ENCODE measurements around the gene FOXK2. TPM values are rescaled to one million over a fixed set of nuclear protein-coding genes. Genes with fewer than 3 reads are reported as not detected.
A peak's percentile ranks its signal among the peaks of the same experiment; 100 is the strongest.
"Not testable (repeated sequence)": the region's sequence is repeated elsewhere in the genome, so short reads cannot be mapped to it uniquely, and the experiment has no call there.

Gene FOXK2
- total RNA-seq, 1 donor: 16.1 TPM

- Histone ChIP-seq H3K4me3 (ENCODE audit: low read length) (no peak overlapping the region), H3K9me3 (ENCODE audit: low read depth, low read length) (no peaks in the 10 kb centered on the region), H3K4me1 (ENCODE audit: insufficient read depth, low read length) (peaks cover 5% of the 10 kb centered on the region), H3K27me3 (ENCODE audit: insufficient read depth, low read length) (no peaks in the 10 kb centered on the region)
These were observed 63.2 kb downstream of the FOXK2 start for GRCh38 chr17:82582709-82583108.

- Histone ChIP-seq H3K27me3 (ENCODE audit: insufficient read depth, low read length) (no peaks in the 10 kb centered on the region), H3K4me1 (ENCODE audit: insufficient read depth, low read length) (peaks cover 5% of the 10 kb centered on the region), H3K9me3 (ENCODE audit: low read depth, low read length) (no peaks in the 10 kb centered on the region), H3K4me3 (ENCODE audit: low read length) (no peak overlapping the region)
These were observed 64.2 kb downstream of the FOXK2 start for GRCh38 chr17:82583720-82584234.

- H3K4me1 ChIP-seq (ENCODE audit: insufficient read depth, low read length); H3K4me3 ChIP-seq (ENCODE audit: low read length); H3K27me3 ChIP-seq (ENCODE audit: insufficient read depth, low read length); H3K9me3 ChIP-seq (ENCODE audit: low read depth, low read length): not testable (repeated sequence)
These were observed 66.5 kb downstream of the FOXK2 start for GRCh38 chr17:82585935-82586575.

GRCh38 chr17:82586576-82587233 is 67.2 kb downstream of the FOXK2 start:
- no peaks in the 10 kb centered on the region for H3K27me3 ChIP-seq (ENCODE audit: insufficient read depth, low read length)
- peaks cover 11% of the 10 kb centered on the region for H3K4me1 ChIP-seq (ENCODE audit: insufficient read depth, low read length)

GRCh38 chr17:82587234-82588086 is 67.9 kb downstream of the FOXK2 start:
- peaks cover 19% of the 10 kb centered on the region for H3K4me1 ChIP-seq (ENCODE audit: insufficient read depth, low read length)
- H3K4me3 ChIP-seq (ENCODE audit: low read length): no peak overlapping the region
- H3K27me3 ChIP-seq (ENCODE audit: insufficient read depth, low read length): no peaks in the 10 kb centered on the region
- no peaks in the 10 kb centered on the region for H3K9me3 ChIP-seq (ENCODE audit: low read depth, low read length)

More at GRCh38 chr17:82586576-82587233, 67.2 kb downstream of the FOXK2 start:
- Histone ChIP-seq H3K4me3 (ENCODE audit: low read length) (no peak overlapping the region), H3K9me3 (ENCODE audit: low read depth, low read length) (no peaks in the 10 kb centered on the region)

GRCh38 chr17:82588266-82589175 is 69.0 kb downstream of the FOXK2 start:
- no peak overlapping the region for H3K4me3 ChIP-seq (ENCODE audit: low read length)
- no peaks in the 10 kb centered on the region for H3K27me3 ChIP-seq (ENCODE audit: insufficient read depth, low read length)
- no peaks in the 10 kb centered on the region for H3K9me3 ChIP-seq (ENCODE audit: low read depth, low read length)
- peaks cover 29% of the 10 kb centered on the region for H3K4me1 ChIP-seq (ENCODE audit: insufficient read depth, low read length)

GRCh38 chr17:82589851-82590180 is 70.3 kb downstream of the FOXK2 start:
- Histone ChIP-seq H3K27me3 (ENCODE audit: insufficient read depth, low read length) (no peaks in the 10 kb centered on the region), H3K9me3 (ENCODE audit: low read depth, low read length) (no peaks in the 10 kb centered on the region), H3K4me3 (ENCODE audit: low read length) (no peak overlapping the region), H3K4me1 (ENCODE audit: insufficient read depth, low read length) (peaks cover 42% of the 10 kb centered on the region)

GRCh38 chr17:82590216-82590615 is 70.7 kb downstream of the FOXK2 start:
- no peak overlapping the region for H3K4me3 ChIP-seq (ENCODE audit: low read length)
- H3K9me3 ChIP-seq (ENCODE audit: low read depth, low read length): no peaks in the 10 kb centered on the region
- H3K27me3 ChIP-seq (ENCODE audit: insufficient read depth, low read length): no peaks in the 10 kb centered on the region
- H3K4me1 ChIP-seq (ENCODE audit: insufficient read depth, low read length): peaks cover 43% of the 10 kb centered on the region

GRCh38 chr17:82590881-82591539 is 71.5 kb downstream of the FOXK2 start:
- Histone ChIP-seq H3K9me3 (ENCODE audit: low read depth, low read length) (no peaks in the 10 kb centered on the region), H3K27me3 (ENCODE audit: insufficient read depth, low read length) (no peaks in the 10 kb centered on the region), H3K4me3 (ENCODE audit: low read length) (no peak overlapping the region), H3K4me1 (ENCODE audit: insufficient read depth, low read length) (peaks cover 43% of the 10 kb centered on the region)

- no peak overlapping the region for H3K4me3 ChIP-seq (ENCODE audit: low read length)
- H3K9me3 ChIP-seq (ENCODE audit: low read depth, low read length): no peaks in the 10 kb centered on the region
- no peaks in the 10 kb centered on the region for H3K27me3 ChIP-seq (ENCODE audit: insufficient read depth, low read length)
- H3K4me1 ChIP-seq (ENCODE audit: insufficient read depth, low read length): peaks cover 38% of the 10 kb centered on the region
These were observed 72.8 kb downstream of the FOXK2 start for GRCh38 chr17:82592289-82592766.

- Histone ChIP-seq H3K9me3 (ENCODE audit: low read depth, low read length) (no peaks in the 10 kb centered on the region), H3K4me1 (ENCODE audit: insufficient read depth, low read length) (peaks cover 38% of the 10 kb centered on the region), H3K27me3 (ENCODE audit: insufficient read depth, low read length) (no peaks in the 10 kb centered on the region), H3K4me3 (ENCODE audit: low read length) (peak overlapping the region; percentile 42)
These were observed 73.4 kb downstream of the FOXK2 start for GRCh38 chr17:82592767-82593589.

GRCh38 chr17:82593590-82594087 is 74.1 kb downstream of the FOXK2 start:
- H3K4me1 ChIP-seq (ENCODE audit: insufficient read depth, low read length): peaks cover 38% of the 10 kb centered on the region
- H3K27me3 ChIP-seq (ENCODE audit: insufficient read depth, low read length): no peaks in the 10 kb centered on the region
- no peaks in the 10 kb centered on the region for H3K9me3 ChIP-seq (ENCODE audit: low read depth, low read length)
- peak overlapping the region; percentile 42 for H3K4me3 ChIP-seq (ENCODE audit: low read length)

GRCh38 chr17:82594571-82594970 is 75.0 kb downstream of the FOXK2 start:
- Histone ChIP-seq H3K27me3 (ENCODE audit: insufficient read depth, low read length) (no peaks in the 10 kb centered on the region), H3K9me3 (ENCODE audit: low read depth, low read length) (no peaks in the 10 kb centered on the region), H3K4me3 (ENCODE audit: low read length) (no peak overlapping the region), H3K4me1 (ENCODE audit: insufficient read depth, low read length) (peaks cover 38% of the 10 kb centered on the region)

All from mononuclear cell (primary cell).